HG03095 (cell line): ENCODE data around the gene ADIPOR2.
A peak's percentile ranks its signal among the peaks of the same experiment; 100 is the strongest.

ENCODE experiments used
- ATAC-seq: cut with Tn5 transposase; IDR thresholded peaks from one replicate; pipeline ENCODE4 v1.9.1; 2021; ENCODE audit warnings: moderate library complexity; ENCODE audit not compliant: unreplicated experiment

Gene ADIPOR2

DNA sequence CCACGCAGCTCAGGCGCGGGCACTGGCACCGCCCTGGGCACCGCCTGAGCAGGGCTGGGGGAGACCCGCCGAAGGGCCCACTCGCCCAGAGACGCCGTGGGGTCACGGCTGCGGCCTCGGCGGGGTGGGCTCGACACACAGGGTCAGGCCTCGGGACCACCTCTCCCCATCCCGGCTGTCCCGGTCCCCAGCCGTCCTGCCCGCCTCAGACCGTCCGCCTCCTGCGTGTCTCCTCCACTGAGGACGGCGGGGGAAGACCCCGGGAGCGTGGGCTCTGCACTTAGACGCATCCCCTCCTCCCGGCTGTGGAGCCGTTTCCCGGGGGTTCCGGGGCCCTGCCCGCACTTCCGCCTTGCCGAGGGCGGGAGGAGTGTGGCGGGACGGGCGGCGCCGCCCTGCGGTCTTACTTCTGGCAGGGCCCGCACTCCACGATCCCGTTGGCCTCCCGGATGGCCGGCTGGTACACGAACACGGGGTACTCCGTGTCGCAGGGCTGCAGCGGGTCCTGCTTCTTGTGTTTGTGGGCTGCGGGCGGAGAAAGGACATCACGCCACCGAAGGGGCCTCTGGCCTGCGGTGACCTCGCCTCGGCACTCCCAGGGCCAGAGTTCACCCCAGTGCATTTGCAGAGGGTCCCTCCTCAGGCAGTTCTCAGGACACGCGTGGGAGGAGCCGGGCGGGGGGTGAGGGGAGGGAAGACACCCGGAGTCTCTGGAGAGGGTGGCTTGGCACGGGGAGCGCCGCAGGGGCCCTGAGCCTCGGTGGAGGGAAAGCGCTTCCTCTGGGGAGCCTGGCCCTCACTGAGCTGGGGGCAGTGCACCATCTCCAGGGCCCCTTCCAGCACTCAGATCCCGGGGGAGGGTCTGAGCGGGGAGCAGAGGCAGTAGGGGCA is 106.4 kb downstream of the ADIPOR2 start:
- ATAC-seq = peak; percentile 17

DNA sequence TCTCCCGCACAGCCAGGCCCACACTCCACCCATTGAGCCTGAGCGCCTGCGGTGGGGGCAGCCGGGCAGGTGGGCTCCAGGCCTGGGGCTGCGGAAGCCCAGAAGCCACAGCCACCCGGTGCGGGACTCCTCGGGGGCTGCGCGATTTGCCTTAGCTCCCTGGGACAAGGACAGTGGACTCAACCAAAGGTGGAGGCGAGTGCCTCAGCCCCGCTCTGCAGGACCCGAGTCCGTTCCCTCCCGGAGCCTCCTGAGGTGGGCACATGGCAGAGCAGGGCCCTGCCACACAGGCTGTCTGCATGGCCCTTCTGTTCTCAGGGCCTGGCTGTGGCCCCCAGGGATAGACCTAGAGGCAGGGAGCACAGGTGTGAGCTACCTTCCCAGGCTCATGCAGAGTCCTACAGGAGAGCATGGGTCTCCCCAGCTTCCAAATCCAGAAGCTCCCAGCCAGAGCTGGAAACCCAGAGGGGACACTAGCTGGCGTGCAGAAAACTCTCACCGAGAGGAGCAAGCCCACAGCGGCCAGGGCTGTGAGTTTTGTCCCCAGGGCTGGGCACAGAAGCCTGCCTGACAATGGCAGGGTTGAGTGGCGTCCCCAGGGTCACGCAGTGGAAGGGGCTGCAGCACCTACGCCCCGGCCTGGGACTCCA is 107.2 kb downstream of the ADIPOR2 start:
- no peak for ATAC-seq

DNA sequence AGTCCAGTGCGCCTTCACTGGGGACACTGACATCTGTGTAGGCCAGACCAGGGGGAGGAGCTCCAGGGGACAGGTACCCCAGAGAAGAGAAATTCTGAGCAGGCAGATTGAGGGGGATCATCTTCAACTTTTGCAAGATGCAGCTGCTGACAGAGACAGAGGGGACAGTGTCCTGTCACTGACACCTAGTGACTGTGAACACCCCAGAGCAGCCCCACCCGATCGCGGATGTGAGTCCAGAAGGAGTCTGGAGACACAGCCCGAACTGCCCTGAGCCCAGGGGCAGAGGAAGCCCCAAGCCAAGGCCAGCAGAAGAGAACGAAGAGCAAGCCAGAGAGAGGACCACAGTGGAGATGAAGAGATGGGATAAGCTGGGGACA is 107.8 kb downstream of the ADIPOR2 start:
- no peak for ATAC-seq

DNA sequence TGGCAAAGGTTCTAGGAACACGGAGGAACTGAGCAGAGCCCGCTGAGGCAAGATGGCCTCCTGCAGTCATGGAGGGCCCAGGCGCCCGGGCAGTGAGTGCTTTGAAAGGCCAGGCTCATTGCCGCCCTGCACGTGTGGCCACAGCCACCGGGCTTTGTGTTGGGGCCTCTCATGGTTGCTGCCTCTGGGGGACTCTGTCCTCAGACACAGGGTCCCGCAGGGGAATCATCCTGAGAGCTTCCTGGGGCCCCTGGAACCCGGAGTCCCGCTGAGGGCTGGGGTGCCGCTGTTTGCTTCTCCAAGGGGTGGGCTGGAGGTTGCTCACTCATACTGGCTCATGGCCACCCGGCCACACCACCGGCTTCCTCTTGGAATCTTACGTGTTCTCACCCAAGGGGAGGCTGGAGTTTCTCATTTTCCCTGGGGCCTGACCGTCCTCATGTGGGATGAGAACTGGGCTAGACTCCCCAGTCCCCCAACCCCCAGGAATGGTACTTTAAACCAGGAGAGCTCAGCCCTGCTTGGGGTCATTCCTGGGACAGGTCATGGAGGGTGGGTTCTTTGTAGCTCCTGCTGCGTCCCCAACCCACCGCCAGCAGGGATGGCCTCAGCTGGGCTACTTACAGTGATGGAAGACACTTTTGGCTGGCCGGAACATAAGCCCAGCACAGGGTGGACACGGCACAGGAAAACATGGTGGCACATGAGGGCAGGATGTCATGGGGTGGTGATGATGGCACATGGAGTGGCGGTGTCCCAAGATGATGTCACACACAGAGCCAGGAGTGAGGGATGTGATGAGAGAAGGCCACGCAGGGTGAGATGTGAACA is 108.4 kb downstream of the ADIPOR2 start:
- no peak for ATAC-seq

DNA sequence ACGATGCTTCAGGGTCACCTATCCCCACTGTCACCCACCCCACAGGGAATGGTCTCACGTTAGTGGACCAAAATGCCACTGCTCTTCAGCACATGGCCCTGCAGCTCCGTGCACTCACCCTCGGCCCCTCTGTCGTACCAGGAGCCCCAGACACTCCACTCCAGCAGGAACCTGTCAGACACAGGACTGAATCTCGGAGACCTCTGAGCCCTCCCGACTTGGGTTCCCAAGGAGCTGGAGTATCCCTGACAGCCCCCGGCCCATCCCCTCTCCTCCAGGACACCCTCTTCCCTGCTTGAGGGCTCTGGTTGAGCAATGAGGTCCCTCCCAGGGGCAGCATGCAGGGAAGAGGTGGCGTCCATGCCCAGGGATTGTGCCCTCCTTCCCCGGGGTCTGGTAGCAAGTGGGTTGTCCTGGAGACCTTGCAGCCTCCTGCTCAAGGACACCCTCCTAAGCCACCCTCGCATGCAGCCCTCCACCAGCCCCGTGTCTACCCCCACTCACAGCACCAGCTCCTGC is 109.1 kb downstream of the ADIPOR2 start:
- no peak for ATAC-seq

DNA sequence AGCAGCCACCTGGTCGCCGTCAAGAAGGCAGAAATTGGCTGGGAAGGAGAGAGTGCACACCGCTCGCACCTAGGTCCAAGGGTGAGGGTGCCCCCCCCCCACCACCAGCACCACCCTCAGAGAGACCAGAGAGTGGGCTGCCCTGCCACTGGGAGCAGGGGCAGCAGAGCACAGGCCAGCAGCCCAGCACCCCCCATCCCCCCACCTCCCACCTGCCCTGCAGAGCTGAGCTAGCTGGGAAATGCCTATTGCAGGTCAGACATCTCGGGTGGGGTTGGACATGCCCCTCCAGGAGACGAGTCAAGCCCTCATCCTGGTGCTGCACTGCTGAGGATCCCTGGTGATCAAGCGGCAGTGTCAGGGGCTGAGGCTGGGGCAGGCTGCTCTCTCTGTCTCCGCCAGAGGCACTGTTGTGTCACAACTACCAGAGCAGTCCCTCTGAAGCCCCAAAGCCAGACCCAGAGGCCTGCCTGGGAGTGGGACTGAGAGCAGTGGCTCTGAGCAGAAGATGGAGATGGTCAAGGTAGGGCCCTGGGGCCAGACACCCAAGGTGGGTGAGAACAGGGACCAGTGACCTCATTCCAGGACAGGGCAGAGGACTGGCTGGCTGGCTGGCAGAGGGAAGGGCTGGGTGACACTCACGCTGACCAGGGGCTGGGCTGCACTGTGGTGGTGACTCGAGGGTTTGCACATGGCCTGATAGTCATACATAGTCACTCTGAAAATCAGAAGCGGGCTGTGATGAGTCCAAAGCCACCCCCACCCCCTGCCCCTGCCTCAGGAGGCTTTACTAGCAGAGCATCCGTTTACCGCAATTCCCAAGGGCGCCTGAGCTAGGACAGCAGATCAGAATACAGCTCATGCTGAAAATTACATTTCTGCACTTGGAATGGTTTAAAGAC is 109.8 kb downstream of the ADIPOR2 start:
- no peak for ATAC-seq

DNA sequence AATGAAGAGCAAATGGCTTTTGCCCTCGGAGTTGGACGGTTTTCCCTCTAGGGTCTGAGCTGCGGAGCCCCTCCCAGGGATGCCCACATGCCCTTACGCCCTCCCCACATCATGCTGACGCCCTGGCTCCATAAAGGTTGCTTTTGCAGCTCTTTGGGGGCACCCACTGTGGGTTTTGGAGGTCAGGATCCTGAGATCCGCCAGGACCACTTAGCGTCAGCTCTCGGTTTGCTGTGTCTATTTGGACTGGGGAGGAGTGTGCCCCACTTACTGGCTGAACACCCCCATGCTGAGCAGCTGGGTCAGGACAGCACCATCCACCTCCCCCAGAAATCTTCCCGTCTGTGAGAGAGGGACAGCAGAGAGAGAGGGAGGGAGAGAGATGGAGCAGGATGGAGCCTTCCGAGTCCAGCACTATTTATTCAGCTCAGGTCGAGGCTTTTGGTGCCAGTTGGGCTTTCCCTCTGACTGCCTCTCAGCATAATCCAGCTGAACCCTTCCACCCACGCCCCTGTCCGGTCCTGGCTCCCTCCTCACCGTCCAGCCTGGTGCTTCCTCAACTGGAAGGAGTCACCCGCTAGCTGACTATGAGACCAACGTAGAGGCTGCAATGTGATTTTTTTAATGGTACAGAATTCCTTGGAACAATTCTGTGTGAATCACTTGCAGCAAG is 110.6 kb downstream of the ADIPOR2 start:
- ATAC-seq = no peak

DNA sequence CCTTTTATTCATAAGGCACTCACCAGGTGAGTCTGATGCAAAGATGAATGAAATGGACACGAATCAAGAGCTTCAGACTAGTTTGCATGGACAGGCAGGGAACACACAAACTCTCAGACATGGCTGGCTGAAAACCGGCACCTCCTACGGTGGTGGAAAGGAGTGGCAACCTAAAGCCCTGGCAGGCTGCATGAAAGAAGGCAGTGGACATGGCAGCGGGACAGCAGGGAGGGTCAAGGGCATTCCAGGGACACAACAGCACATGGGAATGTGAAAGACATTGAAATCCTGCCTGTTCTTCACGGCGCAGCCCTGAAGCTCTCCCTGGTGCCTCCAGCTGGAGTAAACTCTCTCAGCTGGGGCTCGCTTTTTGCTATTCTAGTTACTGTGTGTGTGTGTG is 112.9 kb downstream of the ADIPOR2 start:
- no peak for ATAC-seq

DNA sequence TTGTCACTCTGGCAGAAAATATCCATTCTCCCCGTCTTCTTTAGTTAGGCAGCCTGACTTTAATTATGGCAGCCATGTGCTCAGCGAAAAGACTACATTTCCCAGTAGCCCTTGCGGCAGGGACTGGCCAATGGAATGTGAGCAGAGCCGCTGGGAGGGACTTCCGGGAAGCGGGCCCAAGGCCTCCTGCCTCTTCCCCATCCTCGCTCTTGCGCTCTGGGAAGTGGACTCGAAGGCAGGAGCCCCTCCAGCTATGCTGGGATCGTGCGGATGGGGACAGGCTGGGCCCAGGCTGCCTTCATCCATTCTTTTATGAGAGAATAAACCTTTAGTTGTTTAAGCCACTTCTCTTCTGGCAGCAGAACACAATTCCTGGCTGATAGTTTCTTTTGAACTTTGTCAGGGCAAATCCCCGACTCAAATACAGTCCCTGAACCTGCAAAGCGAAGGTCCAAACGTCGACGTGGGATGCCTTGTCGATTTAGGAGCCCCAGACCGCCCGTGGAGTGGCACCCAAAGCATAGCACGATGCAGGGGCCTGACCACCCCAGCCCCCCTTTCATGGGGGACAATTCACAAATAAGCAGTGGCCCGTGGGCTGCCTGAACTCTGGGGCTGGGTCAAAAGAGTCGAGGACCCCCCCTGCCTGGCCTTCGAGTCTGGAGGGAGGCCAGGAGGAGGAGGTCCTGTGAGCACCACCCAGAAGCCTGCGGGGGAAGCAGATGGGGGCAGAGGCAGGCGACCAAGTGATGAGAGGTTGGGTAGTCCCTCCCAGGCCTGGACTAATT is 113.9 kb downstream of the ADIPOR2 start:
- peak; percentile 85 for ATAC-seq

DNA sequence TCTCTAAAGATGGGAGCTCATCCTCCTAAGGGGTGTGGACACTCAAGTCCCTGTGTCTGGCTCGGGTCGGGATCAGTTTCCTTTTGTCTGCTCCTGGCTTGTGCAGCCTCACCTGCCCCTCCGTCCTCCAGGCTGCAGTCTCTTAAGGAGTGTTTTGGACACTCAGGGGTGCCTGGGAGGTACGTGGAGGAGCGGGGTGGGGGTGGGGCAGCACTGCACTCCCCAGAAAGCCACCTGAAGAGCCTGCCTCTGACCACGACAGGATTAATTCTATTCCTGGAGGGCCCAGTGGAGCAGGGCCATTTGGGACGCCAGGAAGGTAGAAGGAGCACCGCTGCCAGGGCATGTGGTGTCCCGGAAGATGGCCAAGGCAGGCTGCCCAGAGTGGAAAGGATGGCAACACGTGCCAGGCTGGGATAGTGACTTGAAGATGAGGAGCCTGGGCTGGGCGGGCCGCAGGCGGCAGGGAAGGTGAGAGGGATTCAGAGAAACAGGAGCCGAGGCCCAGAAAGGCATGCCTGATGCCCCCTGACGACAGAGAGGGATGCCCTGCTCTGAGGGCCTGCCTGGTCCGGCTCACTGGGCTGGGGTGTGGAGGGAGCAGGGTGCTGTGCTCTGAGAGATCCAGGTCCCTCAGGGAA is 114.7 kb downstream of the ADIPOR2 start:
- ATAC-seq = no peak

DNA sequence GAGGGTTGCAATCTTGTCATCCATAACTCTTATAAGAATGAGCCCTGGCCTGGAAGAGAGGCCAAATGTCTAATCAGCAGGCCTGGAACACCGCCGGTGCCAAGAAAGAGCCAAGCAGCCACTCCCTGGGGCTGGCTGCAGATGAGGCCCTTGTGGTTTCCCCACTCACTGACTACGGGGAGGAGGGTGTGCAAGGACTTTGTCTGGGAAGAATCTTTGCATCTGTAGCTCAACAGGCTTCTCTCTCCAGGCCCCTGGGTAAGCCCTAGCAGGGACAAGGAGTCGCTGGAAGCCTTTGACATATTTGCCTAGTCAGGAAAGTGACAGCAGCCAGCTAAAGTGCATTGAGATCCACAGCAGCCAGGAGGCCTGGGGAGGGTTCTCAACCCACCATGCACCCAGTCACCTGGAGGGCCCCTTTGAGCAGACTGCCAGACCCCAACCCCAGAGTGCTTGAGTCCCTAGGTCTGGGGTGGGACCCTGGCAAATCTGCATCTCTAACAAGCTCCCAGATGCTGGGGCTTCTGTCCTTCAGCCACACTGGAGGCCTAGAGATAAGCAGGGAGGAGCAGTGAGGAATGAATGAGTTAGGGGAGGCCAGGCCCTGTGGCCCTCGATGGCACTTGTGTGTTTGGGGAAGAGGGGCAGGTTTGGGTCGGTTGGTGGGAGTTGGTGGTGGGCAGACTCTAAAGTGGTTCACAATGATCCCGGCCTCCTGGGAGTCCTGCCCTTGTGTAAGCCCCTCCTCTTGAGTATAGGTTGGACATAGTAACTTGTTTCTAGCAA is 115.6 kb downstream of the ADIPOR2 start:
- no peak for ATAC-seq

DNA sequence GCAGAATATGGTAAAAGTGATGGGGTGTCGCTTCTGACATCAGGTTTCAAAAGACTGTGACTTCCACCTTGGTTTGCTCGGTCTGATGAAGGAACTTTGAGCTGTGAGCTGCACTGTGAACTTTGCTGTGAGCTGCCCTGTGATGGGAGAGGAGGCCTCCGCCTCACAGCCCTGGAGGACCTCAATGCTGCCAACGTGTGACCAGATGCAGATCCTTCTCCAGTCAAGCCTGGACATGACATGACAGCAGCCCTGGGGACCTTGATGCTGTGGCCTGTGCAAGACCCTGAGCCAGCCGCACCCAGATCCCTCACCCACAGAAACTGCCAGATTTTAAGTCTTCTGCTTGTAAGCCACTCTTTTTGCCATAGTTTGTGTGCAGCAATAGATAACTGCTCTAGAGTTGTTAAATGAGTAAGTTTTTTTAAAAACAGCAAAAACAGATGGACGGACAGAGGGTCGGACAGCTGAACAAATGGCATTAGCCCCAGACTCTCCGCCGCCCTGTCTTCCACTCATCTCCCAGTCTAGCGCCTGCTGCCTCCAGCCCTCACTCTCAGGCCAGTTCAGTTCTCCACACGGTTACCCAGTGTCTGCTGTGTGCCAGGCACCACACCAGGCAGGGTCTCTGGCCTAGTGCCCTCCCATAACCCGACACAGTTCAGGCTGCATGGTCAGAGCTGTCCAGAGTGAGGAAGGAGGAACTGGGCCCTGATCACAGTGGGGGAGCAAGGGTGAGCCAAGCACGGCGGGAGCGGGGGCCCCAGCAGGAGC is 116.4 kb downstream of the ADIPOR2 start:
- ATAC-seq = no peak

DNA sequence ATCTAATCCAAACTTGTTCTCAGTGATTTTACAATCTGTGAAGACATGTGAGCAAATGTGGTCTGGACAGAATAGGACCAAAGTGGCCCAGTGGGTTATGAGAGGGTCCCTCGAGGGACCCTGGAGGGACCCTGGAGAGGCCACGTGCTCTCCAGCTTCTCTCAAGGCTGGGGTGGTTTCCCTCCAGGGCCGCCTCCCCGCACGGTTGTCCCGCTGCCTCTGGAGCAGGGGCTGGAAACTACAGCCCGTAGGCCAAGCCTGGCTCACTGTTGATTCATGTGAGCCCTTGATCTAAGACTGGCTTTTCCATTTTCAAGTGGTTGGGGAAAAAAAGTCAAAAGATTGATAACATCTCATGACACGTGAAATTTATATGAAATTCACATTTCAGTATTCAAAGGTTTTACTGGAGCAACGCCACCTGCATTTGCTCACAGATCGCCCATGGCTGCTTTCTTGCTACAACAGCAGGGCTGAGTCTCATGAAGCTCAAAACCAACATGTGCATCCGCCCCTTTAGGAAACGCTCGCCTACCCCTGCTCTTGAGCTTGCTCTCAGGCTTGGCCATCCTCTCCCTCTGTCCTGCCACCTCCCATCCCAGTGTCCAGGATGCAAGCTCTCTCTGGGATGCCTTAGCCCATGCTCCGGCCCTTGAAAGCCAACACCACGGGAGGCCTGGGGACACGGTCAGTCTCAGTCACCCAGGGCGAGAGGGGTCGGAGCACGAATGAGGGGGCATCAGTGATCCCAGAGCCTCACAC is 117.3 kb downstream of the ADIPOR2 start:
- no peak for ATAC-seq

DNA sequence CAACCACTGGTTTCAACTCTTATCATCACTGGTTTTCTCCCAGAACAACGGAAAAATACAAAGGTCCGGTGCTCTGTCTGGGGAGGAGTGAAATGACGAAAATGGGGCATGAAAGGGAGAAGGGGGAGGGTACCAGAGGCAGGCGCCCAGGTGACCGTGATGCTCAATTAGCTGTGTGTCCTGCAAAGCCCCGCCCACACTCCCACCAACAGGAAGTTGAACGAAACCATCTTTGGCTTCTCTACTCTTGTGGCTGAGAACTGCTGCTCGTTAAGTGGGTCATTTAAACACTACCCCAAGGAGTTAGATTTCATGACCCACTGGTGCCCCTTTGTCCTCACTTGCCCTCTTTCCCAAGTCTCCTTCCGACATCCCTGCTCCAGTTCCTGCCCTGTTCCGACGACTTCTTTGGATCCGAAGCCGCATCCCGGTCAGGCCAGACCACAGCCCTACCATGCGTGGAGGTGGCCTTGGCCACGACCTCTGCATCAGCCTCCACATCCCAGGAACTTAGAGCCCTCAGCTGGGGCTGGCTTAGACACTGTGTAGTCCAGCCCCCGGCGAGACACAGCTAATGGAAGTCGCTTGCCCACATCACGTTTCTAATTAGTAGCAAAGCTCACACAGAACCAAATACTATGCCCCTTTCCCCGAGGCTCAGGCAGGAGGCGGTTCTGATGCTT is 118.1 kb downstream of the ADIPOR2 start:
- no peak for ATAC-seq

DNA sequence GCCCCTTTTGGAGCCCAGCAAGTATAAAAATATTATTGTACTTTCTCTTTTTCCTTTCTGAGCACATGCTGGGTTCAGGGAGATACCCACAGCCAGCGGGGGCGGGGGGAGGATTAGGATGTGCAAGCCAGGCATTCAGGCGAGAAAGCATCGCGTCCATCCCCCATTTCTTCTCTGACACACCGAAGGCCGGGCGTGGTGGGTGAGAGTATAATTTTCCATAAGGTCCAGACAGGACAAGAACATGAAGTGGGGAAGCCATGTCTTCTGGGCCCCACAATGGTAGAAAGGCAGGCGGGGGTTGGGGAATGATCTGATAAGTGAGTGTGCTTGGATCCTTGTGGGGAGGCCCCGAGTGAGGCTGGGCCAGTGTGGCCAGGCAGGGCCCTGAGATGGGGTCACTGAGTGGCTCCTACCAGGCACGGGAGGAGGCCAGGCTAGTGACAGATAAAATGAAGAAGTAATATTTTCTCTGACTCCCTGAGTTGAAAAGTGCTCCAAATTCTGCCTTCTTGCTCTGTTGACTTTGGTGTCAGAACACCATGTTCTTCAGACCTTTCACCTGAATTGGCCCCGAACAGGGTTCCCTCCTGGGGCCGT is 118.8 kb downstream of the ADIPOR2 start:
- ATAC-seq = no peak
